Activated CD4-positive, alpha-beta T cell treated with anti-CD3 and anti-CD28 coated beads, Interleukin-2, amount 50 U/mL, for 48 hours (primary cell): Measurements from ENCODE around the gene SBF2.
"Not testable (repeated sequence)": the region's sequence is repeated elsewhere in the genome, so short reads cannot be mapped to it uniquely, and the experiment has no call there.

Experiments used
- DNase-seq, 2 experiments: peaks; one replicate each; pipeline ENCODE4 v3.0.0-alpha.2; 2020

The SBF2 gene

GRCh38 chr11:10108915-10109680 is 184.9 kb downstream of the SBF2 start:
- no peak for DNase-seq

- DNase-seq, result no peak
Measured at GRCh38 chr11:10107497-10107896, 186.5 kb downstream of the SBF2 start.

- no peak for DNase-seq
Measured at GRCh38 chr11:10097615-10098014, 196.4 kb downstream of the SBF2 start.

- DNase-seq, result no peak
Measured at GRCh38 chr11:10096987-10097386, 197.0 kb downstream of the SBF2 start.

GRCh38 chr11:10095412-10096208 is 198.4 kb downstream of the SBF2 start:
- no peak for DNase-seq

GRCh38 chr11:10092426-10092825 is 201.6 kb downstream of the SBF2 start:
- DNase-seq, result no peak

GRCh38 chr11:10091314-10092045 is 202.5 kb downstream of the SBF2 start:
- no peak for DNase-seq

- not testable (repeated sequence) for DNase-seq
Measured at GRCh38 chr11:10087923-10088225, 206.1 kb downstream of the SBF2 start.

- DNase-seq, result no peak
Measured at GRCh38 chr11:10087186-10087922, 206.7 kb downstream of the SBF2 start.

GRCh38 chr11:10080138-10080537 is 213.9 kb downstream of the SBF2 start:
- no peak for DNase-seq

- DNase-seq, result peak; percentile 43 to 48
Measured at GRCh38 chr11:10076458-10077141, 217.4 kb downstream of the SBF2 start.

GRCh38 chr11:10075141-10075540 is 218.9 kb downstream of the SBF2 start:
- DNase-seq, result no peak

GRCh38 chr11:10072841-10073240 is 221.2 kb downstream of the SBF2 start:
- DNase-seq, result no peak

- no peak for DNase-seq
Measured at GRCh38 chr11:10072142-10072541, 221.9 kb downstream of the SBF2 start.

GRCh38 chr11:10067629-10068300 is 226.3 kb downstream of the SBF2 start:
- DNase-seq, result no peak

- DNase-seq, result no peak
Measured at GRCh38 chr11:10066441-10066840, 227.6 kb downstream of the SBF2 start.

GRCh38 chr11:10064828-10065227 is 229.2 kb downstream of the SBF2 start:
- no peak for DNase-seq

- DNase-seq, result no peak
Measured at GRCh38 chr11:10058356-10058755, 235.7 kb downstream of the SBF2 start.

- no peak for DNase-seq
Measured at GRCh38 chr11:10051868-10052586, 242.0 kb downstream of the SBF2 start.

GRCh38 chr11:10050561-10050960 is 243.5 kb downstream of the SBF2 start:
- no peak for DNase-seq

- no peak for DNase-seq
Measured at GRCh38 chr11:10049756-10050155, 244.3 kb downstream of the SBF2 start.
